ENCODE data around the gene PRTN3. TPM values are rescaled to one million over a fixed set of nuclear protein-coding genes. Genes with fewer than 3 reads are reported as not detected.

Gene PRTN3
- total RNA-seq, 1 experiment from 2014 or later = 2.7 TPM

GRCh38 chr19:805600-806550, 34.9 kb upstream of the PRTN3 start:
- Histone ChIP-seq H2AFZ (ENCODE audit: low read depth, low read length, poor library complexity, severe bottlenecking) (no peak overlapping the region), H4K20me1 (ENCODE audit: insufficient read depth) (peaks cover 54% of the 10 kb centered on the region; the same call in 1 of the 2 replicates), H3K4me1 (ENCODE audit: control insufficient read depth in 1 of 2, insufficient read depth in 2 of 2, low read length in 2 of 2) (peaks cover 0 to 9% of the 10 kb centered on the region in 2 experiments; a peak in 2 of 4 replicates), H3K27me3 (ENCODE audit: insufficient read depth, low read length) (no peaks in the 10 kb centered on the region), H3K27ac (ENCODE audit: low read depth, low read length) (no peak overlapping the region; the same call in 1 of the 2 replicates), H3K4me3 (replicated peaks in 1 of 2; ENCODE audit: low read depth in 1 of 2, low read length in 2 of 2) (no peak overlapping the region), H3K4me2 (ENCODE audit: low read length) (no peak overlapping the region), H3K9me3 (ENCODE audit: control insufficient read depth in 1 of 2, insufficient read depth in 1 of 2, low read depth in 1 of 2, low read length in 2 of 2) (no peaks in the 10 kb centered on the region), H3K36me3 (ENCODE audit: control insufficient read depth in 1 of 2, insufficient read depth in 2 of 2, low read length in 2 of 2) (peaks cover 72 to 96% of the 10 kb centered on the region in 2 experiments; a peak in 3 of 4 replicates), H3K9ac (ENCODE audit: low read length) (no peak overlapping the region), H3K9me2 (ENCODE audit: insufficient read depth) (no peaks in the 10 kb centered on the region), H3K79me2 (ENCODE audit: insufficient read depth, low read length) (peaks cover 100% of the 10 kb centered on the region)
- POLR2A ChIA-PET = no interaction called here
- no TSS peak for BruUV-seq (replicated peaks)
- no peak for DNase-seq (ENCODE audit: low read depth, low spot score)
- no peak for ATAC-seq
- CTCF ChIA-PET = no interaction called here
- intact Hi-C loops (cut with micrococcal nuclease) = no loop called here
- RAD21 ChIA-PET (ENCODE audit: low non-redundant PET in 1 of 2, low total read pairs in 2 of 2, uncharacterized antibody in 2 of 2, unreplicated experiment in 2 of 2) = no interaction called here
- no peak for TF ChIP-seq EZH2phosphoT487 (IDR thresholded peaks at IDR 0.05; ENCODE audit: borderline replicate concordance)
- TF ChIP-seq CTCF (IDR thresholded peaks at IDR 0.05 in 2 of 3, conservative IDR thresholded peaks at IDR 0.05 in 1 of 3; ENCODE audit: borderline replicate concordance in 1 of 3, insufficient read depth in 1 of 3, low read depth in 2 of 3, low read length in 2 of 3) = no peak
- no peak for TF ChIP-seq TCF7L2 (IDR thresholded peaks at IDR 0.05; ENCODE audit: borderline replicate concordance, extremely low read depth, insufficient read depth, insufficient read length)
- TF ChIP-seq POLR2AphosphoS5 (IDR thresholded peaks at IDR 0.05; ENCODE audit: low read depth, low read length) = no peak; the same call in 1 of the 2 replicates
- TF ChIP-seq YY1 (IDR thresholded peaks at IDR 0.05; ENCODE audit: extremely low read depth, insufficient replicate concordance, low read depth, low read length) = no peak
- TF ChIP-seq ATF3 (IDR thresholded peaks at IDR 0.05) = no peak
- TF ChIP-seq RAD21 (IDR thresholded peaks at IDR 0.05; ENCODE audit: low read depth) = no peak
- no peak for TF ChIP-seq MAX (IDR thresholded peaks at IDR 0.05)
- no peak for TF ChIP-seq ZNF274 (IDR thresholded peaks at IDR 0.05; ENCODE audit: low read depth, low read length)
- no peak for TF ChIP-seq SP1 (IDR thresholded peaks at IDR 0.05; ENCODE audit: low read depth)
- TF ChIP-seq EZH2 (IDR thresholded peaks at IDR 0.05) = no peak
- TF ChIP-seq ZBTB33 (IDR thresholded peaks at IDR 0.05; ENCODE audit: extremely low read depth, insufficient replicate concordance, low read length) = no peak
- no peak for TF ChIP-seq FOSL1 (IDR thresholded peaks at IDR 0.05; ENCODE audit: low read depth)
- TF ChIP-seq EGR1 (IDR thresholded peaks at IDR 0.05; ENCODE audit: low read depth) = no peak
- no peak for TF ChIP-seq CEBPB (IDR thresholded peaks at IDR 0.05; ENCODE audit: low read depth)
- no peak for TF ChIP-seq JUND (IDR thresholded peaks at IDR 0.05)
- no peak for TF ChIP-seq ZFX (IDR thresholded peaks at IDR 0.05)
- no peak for TF ChIP-seq SRF (IDR thresholded peaks at IDR 0.05; ENCODE audit: low read depth)

All from HCT116 (cell line).